MM.1S (cell line): Measurements from ENCODE around the gene GALNT9.

Experiments used
- EZH2 ChIP-seq: fragments of 300-600 bp; sonication (generic); optimal IDR thresholded peaks from 2 replicates; pipeline ENCODE3; 2017; ENCODE audit warnings: low read depth, mild to moderate bottlenecking, antibody characterized with exemption, low read length, mixed read lengths
- TF ChIP-seq, protein P1 (sequence below): fragments of 300-600 bp; sonication (generic); IDR thresholded peaks from 2 replicates; pipeline ENCODE4 v1.5.1; 2016; ENCODE audit warnings: antibody characterized with exemption, low read length, mixed read lengths

DNA sequence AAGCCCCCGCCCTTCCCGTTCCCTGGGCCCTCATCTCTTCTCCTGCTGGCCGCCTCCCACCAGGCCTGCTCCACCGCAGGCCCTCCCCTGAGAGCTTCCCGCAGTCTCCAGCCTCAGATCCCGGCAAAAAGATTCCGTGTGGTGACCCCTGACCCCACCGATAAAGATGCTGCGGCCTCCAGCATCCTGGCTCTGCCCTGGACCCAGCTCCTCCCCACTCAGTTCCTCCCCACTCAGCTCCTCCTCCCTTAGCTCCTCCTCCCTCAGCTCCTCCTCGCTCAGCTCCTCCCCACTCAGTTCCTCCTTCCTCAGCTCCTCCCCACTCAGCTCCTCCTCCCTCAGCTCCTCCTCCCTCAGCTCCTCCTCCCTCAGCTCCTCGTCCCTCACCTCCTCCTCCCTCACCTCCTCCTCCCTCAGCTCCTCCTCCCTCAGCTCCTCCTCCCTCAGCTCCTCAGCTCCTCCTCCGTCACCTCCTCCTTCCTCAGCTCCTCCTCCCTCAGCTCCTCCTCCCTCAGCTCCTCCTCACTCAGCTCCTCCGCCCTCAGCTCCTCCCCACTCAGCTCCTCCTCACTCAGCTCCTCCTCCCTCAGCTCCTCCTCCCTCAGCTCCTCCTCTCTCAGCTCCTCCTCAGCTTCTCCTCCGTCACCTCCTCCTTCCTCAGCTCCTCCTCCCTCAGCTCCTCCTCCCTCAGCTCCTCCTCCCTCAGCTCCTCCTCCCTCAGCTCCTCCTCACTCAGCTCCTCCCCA, 168.2 kb downstream of the GALNT9 start:
- TF ChIP-seq, protein P1, sequence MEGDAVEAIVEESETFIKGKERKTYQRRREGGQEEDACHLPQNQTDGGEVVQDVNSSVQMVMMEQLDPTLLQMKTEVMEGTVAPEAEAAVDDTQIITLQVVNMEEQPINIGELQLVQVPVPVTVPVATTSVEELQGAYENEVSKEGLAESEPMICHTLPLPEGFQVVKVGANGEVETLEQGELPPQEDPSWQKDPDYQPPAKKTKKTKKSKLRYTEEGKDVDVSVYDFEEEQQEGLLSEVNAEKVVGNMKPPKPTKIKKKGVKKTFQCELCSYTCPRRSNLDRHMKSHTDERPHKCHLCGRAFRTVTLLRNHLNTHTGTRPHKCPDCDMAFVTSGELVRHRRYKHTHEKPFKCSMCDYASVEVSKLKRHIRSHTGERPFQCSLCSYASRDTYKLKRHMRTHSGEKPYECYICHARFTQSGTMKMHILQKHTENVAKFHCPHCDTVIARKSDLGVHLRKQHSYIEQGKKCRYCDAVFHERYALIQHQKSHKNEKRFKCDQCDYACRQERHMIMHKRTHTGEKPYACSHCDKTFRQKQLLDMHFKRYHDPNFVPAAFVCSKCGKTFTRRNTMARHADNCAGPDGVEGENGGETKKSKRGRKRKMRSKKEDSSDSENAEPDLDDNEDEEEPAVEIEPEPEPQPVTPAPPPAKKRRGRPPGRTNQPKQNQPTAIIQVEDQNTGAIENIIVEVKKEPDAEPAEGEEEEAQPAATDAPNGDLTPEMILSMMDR = no peak
- no peak for TF ChIP-seq EZH2
